ENCODE measurements around the gene ASS1. TPM values are rescaled to one million over a fixed set of nuclear protein-coding genes. Genes with fewer than 3 reads are reported as not detected.
A peak's percentile ranks its signal among the peaks of the same experiment; 100 is the strongest.

ASS1 gene
- total and polyA plus RNA-seq, 2 of the 13 experiments (the other 11 are each of a cell fraction or from before 2014, with no cell fraction given), result 77.6 to 122 TPM

DNA sequence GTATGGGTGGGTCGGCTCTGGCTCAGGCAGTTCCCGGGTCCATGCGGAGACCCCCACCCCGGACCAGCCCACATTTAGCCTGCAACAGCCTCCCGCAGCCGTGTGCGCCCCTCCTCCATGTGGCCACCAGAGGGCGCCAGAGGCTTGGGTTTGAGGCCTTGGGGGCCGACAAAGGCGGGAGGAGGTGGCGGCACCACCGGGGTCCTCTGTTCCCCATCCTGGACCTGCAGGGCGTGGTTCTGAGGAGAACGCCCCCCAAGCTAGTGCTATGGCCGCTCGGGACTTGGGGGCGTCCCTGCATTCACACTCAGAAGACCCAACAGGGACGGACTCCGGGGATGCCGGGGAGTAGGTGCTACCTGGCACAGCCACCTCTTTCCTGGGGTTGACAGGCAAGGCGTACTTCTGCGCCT lies 16.5 kb downstream of the ASS1 start (continued):
- TF ChIP-seq RBM39 (IDR thresholded peaks at IDR 0.05; ENCODE audit: low read depth, low read length, poor library complexity, severe bottlenecking) (peak; percentile 68), MAFG (CRISPR knock-in tag; IDR thresholded peaks at IDR 0.05) (no peak), HMGXB4 (CRISPR knock-in tag; IDR thresholded peaks at IDR 0.05; ENCODE audit: borderline replicate concordance in 1 of 2, low read depth in 1 of 2) (peak in 1 of 2 experiments; percentile 38; a peak in 1 of 4 replicates), ZNF274 (CRISPR knock-in tag; IDR thresholded peaks at IDR 0.05) (peak; percentile 57; the same call in 1 of the 2 replicates), ARID2 (CRISPR knock-in tag; IDR thresholded peaks at IDR 0.05; ENCODE audit: borderline replicate concordance) (no peak), ARID3A (IDR thresholded peaks at IDR 0.05; ENCODE audit: low read depth, low read length) (no peak), ZNF432 (CRISPR knock-in tag; IDR thresholded peaks at IDR 0.05; ENCODE audit: borderline replicate concordance) (no peak), ZBTB4 (CRISPR knock-in tag; IDR thresholded peaks at IDR 0.05; ENCODE audit: borderline replicate concordance) (peak; percentile 82; the same call in 1 of the 2 replicates), HNF4A (CRISPR knock-in tag; IDR thresholded peaks at IDR 0.05) (no peak), ZZZ3 (CRISPR knock-in tag; IDR thresholded peaks at IDR 0.05; ENCODE audit: borderline replicate concordance) (no peak), E2F1 (CRISPR knock-in tag; IDR thresholded peaks at IDR 0.05) (no peak), ZFP36L1 (CRISPR knock-in tag; IDR thresholded peaks at IDR 0.05) (no peak), GMEB1 (CRISPR knock-in tag; IDR thresholded peaks at IDR 0.05; ENCODE audit: borderline replicate concordance) (no peak)
- TF ChIP-seq, protein P1, sequence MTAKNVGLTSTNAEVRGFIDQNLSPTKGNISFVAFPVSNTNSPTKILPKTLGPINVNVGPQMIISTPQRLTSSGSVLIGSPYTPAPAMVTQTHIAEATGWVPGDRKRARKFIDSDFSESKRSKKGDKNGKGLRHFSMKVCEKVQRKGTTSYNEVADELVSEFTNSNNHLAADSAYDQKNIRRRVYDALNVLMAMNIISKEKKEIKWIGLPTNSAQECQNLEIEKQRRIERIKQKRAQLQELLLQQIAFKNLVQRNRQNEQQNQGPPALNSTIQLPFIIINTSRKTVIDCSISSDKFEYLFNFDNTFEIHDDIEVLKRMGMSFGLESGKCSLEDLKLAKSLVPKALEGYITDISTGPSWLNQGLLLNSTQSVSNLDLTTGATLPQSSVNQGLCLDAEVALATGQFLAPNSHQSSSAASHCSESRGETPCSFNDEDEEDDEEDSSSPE (CRISPR knock-in tag; IDR thresholded peaks at IDR 0.05), result 0 out of 2 replicates have a peak, but pooled peaks have one; percentile 51
- TF ChIP-seq, protein P2, sequence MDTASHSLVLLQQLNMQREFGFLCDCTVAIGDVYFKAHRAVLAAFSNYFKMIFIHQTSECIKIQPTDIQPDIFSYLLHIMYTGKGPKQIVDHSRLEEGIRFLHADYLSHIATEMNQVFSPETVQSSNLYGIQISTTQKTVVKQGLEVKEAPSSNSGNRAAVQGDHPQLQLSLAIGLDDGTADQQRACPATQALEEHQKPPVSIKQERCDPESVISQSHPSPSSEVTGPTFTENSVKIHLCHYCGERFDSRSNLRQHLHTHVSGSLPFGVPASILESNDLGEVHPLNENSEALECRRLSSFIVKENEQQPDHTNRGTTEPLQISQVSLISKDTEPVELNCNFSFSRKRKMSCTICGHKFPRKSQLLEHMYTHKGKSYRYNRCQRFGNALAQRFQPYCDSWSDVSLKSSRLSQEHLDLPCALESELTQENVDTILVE (CRISPR knock-in tag; IDR thresholded peaks at IDR 0.05), result no peak

Measured in HepG2 (cell line).